GM12873 (cell line): ENCODE results near the gene PHKA2.

Experiments used
- CTCF ChIP-seq: IDR thresholded peaks from 2 replicates; pipeline ENCODE4 v1.5.1; 2012; ENCODE audit warnings: low read depth, mild to moderate bottlenecking, moderate library complexity, low read length, control low read depth; ENCODE audit not compliant: insufficient read depth; ENCODE audit errors: missing control alignments

PHKA2 gene

GRCh38 chrX:19007868-19008267 lies 24.0 kb upstream of the PHKA2 start:
- TF ChIP-seq CTCF = no peak

GRCh38 chrX:19007011-19007410 lies 23.1 kb upstream of the PHKA2 start:
- TF ChIP-seq CTCF = no peak

- peak; percentile 39 for TF ChIP-seq CTCF
Observed at GRCh38 chrX:19005909-19006308, 22.0 kb upstream of the PHKA2 start.

GRCh38 chrX:19003756-19004155 lies 19.8 kb upstream of the PHKA2 start:
- no peak for TF ChIP-seq CTCF

GRCh38 chrX:18998653-18999052 lies 14.7 kb upstream of the PHKA2 start:
- TF ChIP-seq CTCF = no peak

- TF ChIP-seq CTCF = no peak
Observed at GRCh38 chrX:18997916-18998315, 14.0 kb upstream of the PHKA2 start.

- no peak for TF ChIP-seq CTCF
Observed at GRCh38 chrX:18996536-18996935, 12.6 kb upstream of the PHKA2 start.

GRCh38 chrX:18995221-18995620 lies 11.3 kb upstream of the PHKA2 start:
- TF ChIP-seq CTCF = no peak
